ENCODE data around the gene RALGAPA1. TPM values are rescaled to one million over a fixed set of nuclear protein-coding genes. Genes with fewer than 3 reads are reported as not detected.

RALGAPA1 gene
- total and polyA plus RNA-seq, 9 of the 15 experiments (the other 6 are each of a cell fraction or from before 2014, with no cell fraction given) = 2.5 to 16.3 (median 6.2) TPM

DNA sequence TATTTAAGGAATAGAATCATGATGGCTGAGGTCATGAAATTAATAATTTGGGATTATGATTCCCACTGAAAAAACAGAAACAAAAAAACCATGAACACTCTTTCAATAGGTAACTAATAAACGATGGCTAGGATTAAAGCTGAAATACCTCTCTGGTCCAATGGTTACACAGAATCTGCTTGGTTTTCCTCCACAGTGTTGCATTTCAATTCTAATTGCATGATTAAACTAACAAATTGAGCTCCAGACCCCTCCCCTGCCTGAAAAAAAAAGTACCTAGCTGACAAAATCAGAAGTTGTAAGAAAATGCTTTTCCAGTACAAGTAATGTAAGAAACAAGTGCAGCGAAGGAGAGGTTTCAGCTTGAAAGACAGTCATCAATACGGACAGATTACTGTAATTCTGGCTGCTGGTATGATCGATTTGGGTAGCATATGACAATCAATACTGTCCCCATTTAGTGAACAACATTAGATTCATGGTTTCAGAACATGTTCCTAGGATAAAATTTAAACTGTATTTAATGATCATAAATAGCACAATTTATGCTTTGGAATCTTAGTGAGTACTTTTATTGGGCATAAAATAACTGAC is 243.1 kb downstream of the RALGAPA1 start (continued):
- TF ChIP-seq, protein P1, sequence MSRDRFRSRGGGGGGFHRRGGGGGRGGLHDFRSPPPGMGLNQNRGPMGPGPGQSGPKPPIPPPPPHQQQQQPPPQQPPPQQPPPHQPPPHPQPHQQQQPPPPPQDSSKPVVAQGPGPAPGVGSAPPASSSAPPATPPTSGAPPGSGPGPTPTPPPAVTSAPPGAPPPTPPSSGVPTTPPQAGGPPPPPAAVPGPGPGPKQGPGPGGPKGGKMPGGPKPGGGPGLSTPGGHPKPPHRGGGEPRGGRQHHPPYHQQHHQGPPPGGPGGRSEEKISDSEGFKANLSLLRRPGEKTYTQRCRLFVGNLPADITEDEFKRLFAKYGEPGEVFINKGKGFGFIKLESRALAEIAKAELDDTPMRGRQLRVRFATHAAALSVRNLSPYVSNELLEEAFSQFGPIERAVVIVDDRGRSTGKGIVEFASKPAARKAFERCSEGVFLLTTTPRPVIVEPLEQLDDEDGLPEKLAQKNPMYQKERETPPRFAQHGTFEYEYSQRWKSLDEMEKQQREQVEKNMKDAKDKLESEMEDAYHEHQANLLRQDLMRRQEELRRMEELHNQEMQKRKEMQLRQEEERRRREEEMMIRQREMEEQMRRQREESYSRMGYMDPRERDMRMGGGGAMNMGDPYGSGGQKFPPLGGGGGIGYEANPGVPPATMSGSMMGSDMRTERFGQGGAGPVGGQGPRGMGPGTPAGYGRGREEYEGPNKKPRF (IDR thresholded peaks at IDR 0.05; ENCODE audit: low read depth, low read length) = no peak
- TF ChIP-seq, protein P2, sequence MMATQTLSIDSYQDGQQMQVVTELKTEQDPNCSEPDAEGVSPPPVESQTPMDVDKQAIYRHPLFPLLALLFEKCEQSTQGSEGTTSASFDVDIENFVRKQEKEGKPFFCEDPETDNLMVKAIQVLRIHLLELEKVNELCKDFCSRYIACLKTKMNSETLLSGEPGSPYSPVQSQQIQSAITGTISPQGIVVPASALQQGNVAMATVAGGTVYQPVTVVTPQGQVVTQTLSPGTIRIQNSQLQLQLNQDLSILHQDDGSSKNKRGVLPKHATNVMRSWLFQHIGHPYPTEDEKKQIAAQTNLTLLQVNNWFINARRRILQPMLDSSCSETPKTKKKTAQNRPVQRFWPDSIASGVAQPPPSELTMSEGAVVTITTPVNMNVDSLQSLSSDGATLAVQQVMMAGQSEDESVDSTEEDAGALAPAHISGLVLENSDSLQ (IDR thresholded peaks at IDR 0.05) = no peak
- TF ChIP-seq CBX2 (IDR thresholded peaks at IDR 0.05; ENCODE audit: insufficient read depth, low read length, poor library complexity, severe bottlenecking) (no peak), MCM7 (IDR thresholded peaks at IDR 0.05) (no peak), PRMT5 (CRISPR knock-in tag; IDR thresholded peaks at IDR 0.05) (no peak)
- TF ChIP-seq, protein P3, sequence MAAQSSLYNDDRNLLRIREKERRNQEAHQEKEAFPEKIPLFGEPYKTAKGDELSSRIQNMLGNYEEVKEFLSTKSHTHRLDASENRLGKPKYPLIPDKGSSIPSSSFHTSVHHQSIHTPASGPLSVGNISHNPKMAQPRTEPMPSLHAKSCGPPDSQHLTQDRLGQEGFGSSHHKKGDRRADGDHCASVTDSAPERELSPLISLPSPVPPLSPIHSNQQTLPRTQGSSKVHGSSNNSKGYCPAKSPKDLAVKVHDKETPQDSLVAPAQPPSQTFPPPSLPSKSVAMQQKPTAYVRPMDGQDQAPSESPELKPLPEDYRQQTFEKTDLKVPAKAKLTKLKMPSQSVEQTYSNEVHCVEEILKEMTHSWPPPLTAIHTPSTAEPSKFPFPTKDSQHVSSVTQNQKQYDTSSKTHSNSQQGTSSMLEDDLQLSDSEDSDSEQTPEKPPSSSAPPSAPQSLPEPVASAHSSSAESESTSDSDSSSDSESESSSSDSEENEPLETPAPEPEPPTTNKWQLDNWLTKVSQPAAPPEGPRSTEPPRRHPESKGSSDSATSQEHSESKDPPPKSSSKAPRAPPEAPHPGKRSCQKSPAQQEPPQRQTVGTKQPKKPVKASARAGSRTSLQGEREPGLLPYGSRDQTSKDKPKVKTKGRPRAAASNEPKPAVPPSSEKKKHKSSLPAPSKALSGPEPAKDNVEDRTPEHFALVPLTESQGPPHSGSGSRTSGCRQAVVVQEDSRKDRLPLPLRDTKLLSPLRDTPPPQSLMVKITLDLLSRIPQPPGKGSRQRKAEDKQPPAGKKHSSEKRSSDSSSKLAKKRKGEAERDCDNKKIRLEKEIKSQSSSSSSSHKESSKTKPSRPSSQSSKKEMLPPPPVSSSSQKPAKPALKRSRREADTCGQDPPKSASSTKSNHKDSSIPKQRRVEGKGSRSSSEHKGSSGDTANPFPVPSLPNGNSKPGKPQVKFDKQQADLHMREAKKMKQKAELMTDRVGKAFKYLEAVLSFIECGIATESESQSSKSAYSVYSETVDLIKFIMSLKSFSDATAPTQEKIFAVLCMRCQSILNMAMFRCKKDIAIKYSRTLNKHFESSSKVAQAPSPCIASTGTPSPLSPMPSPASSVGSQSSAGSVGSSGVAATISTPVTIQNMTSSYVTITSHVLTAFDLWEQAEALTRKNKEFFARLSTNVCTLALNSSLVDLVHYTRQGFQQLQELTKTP (IDR thresholded peaks at IDR 0.05; ENCODE audit: low read depth in 1 of 2, partially characterized antibody in 2 of 2) = no peak

Data from K562 (cell line).